H54 (cell line): ENCODE measurements around the gene ABLIM2.

Experiments used
- DNase-seq: peaks from one replicate; pipeline ENCODE4 v3.0.0; 2011; ENCODE audit warnings: low spot score, mixed read lengths; ENCODE audit not compliant: insufficient read length
- FAIRE-seq: peaks from 3 replicates; lab custom pipeline; 2011; peaks lifted over from hg19 to GRCh38; lab: Jason Lieb, UNC
- POLR2A ChIP-seq: IDR thresholded peaks from 2 replicates; pipeline ENCODE4 v1.6.1; 2011; ENCODE audit warnings: low read depth, mild to moderate bottlenecking, low read length

Gene ABLIM2

GRCh38 chr4:7998447-7998846, 160.2 kb downstream of the ABLIM2 start:
- DNase-seq (no peak), FAIRE-seq (no peak)
- TF ChIP-seq POLR2A: no peak

- DNase-seq (no peak), FAIRE-seq (no peak)
- no peak for TF ChIP-seq POLR2A
Observed at GRCh38 chr4:7995866-7996265, 162.7 kb downstream of the ABLIM2 start.

GRCh38 chr4:7995135-7995534, 163.5 kb downstream of the ABLIM2 start:
- DNase-seq (no peak), FAIRE-seq (no peak)
- TF ChIP-seq POLR2A: no peak

- TF ChIP-seq POLR2A: no peak
- FAIRE-seq (no peak), DNase-seq (no peak)
Observed at GRCh38 chr4:7993671-7994070, 164.9 kb downstream of the ABLIM2 start.

GRCh38 chr4:7992846-7993245, 165.8 kb downstream of the ABLIM2 start:
- FAIRE-seq: no peak
- TF ChIP-seq POLR2A: no peak
- no peak for DNase-seq

GRCh38 chr4:7990807-7991459, 167.7 kb downstream of the ABLIM2 start:
- DNase-seq: no peak
- no peak for FAIRE-seq
- no peak for TF ChIP-seq POLR2A

GRCh38 chr4:7989654-7990053, 169.0 kb downstream of the ABLIM2 start:
- FAIRE-seq (no peak), DNase-seq (no peak)
- no peak for TF ChIP-seq POLR2A

- no peak for FAIRE-seq
- TF ChIP-seq POLR2A: no peak
- DNase-seq: no peak
Observed at GRCh38 chr4:7988437-7988836, 170.2 kb downstream of the ABLIM2 start.

GRCh38 chr4:7987148-7987989, 171.2 kb downstream of the ABLIM2 start:
- TF ChIP-seq POLR2A: no peak
- no peak for FAIRE-seq
- peak; percentile 50 for DNase-seq

- FAIRE-seq (no peak), DNase-seq (no peak)
- no peak for TF ChIP-seq POLR2A
Observed at GRCh38 chr4:7985891-7986441, 172.6 kb downstream of the ABLIM2 start.

- DNase-seq (no peak), FAIRE-seq (no peak)
- no peak for TF ChIP-seq POLR2A
Observed at GRCh38 chr4:7985072-7985471, 173.5 kb downstream of the ABLIM2 start.

GRCh38 chr4:7984286-7984925, 174.2 kb downstream of the ABLIM2 start:
- TF ChIP-seq POLR2A: no peak
- no peak for DNase-seq
- FAIRE-seq: no peak

GRCh38 chr4:7983296-7983695, 175.3 kb downstream of the ABLIM2 start:
- no peak for DNase-seq
- no peak for FAIRE-seq
- TF ChIP-seq POLR2A: no peak

GRCh38 chr4:7981738-7982394, 176.7 kb downstream of the ABLIM2 start:
- no peak for DNase-seq
- TF ChIP-seq POLR2A: no peak
- FAIRE-seq: no peak
